ENCODE data around the gene CHST4. TPM values are rescaled to one million over a fixed set of nuclear protein-coding genes. Genes with fewer than 3 reads are reported as not detected.

Gene CHST4
- total RNA-seq, 1 experiment from 2014 or later: 72.9 TPM

GRCh38 chr16:71570144-71570543 lies 43.9 kb downstream of the CHST4 start:
- Mint-ChIP-seq H3K4me3 (ENCODE audit: low read depth, unreplicated experiment) (no peak overlapping the region), H3K4me1 (ENCODE audit: low read depth, unreplicated experiment) (peaks cover 30% of the 10 kb centered on the region), H3K27ac (ENCODE audit: unreplicated experiment) (no peak overlapping the region), H3K36me3 (ENCODE audit: insufficient read depth, unreplicated experiment) (peaks cover 8% of the 10 kb centered on the region), H3K27me3 (ENCODE audit: unreplicated experiment) (no peaks in the 10 kb centered on the region), H3K9me3 (ENCODE audit: low read depth, unreplicated experiment) (no peaks in the 10 kb centered on the region)
- intact Hi-C loops (cut with micrococcal nuclease; ENCODE audit: unreplicated experiment): no loop called here
- BruUV-seq (replicated peaks): no TSS peak
- no peak for DNase-seq
- TF ChIP-seq, protein P1, sequence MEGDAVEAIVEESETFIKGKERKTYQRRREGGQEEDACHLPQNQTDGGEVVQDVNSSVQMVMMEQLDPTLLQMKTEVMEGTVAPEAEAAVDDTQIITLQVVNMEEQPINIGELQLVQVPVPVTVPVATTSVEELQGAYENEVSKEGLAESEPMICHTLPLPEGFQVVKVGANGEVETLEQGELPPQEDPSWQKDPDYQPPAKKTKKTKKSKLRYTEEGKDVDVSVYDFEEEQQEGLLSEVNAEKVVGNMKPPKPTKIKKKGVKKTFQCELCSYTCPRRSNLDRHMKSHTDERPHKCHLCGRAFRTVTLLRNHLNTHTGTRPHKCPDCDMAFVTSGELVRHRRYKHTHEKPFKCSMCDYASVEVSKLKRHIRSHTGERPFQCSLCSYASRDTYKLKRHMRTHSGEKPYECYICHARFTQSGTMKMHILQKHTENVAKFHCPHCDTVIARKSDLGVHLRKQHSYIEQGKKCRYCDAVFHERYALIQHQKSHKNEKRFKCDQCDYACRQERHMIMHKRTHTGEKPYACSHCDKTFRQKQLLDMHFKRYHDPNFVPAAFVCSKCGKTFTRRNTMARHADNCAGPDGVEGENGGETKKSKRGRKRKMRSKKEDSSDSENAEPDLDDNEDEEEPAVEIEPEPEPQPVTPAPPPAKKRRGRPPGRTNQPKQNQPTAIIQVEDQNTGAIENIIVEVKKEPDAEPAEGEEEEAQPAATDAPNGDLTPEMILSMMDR (IDR thresholded peaks at IDR 0.05; ENCODE audit: unreplicated experiment): no peak
- CTCF ChIA-PET: no interaction called here

- Mint-ChIP-seq H3K36me3 (ENCODE audit: insufficient read depth, unreplicated experiment) (no peaks in the 10 kb centered on the region), H3K4me3 (ENCODE audit: low read depth, unreplicated experiment) (peak overlapping the region; percentile 11), H3K27me3 (ENCODE audit: unreplicated experiment) (peaks cover 9% of the 10 kb centered on the region), H3K4me1 (ENCODE audit: low read depth, unreplicated experiment) (peaks cover 18% of the 10 kb centered on the region), H3K9me3 (ENCODE audit: low read depth, unreplicated experiment) (no peaks in the 10 kb centered on the region), H3K27ac (ENCODE audit: unreplicated experiment) (peak overlapping the region; percentile 57)
- no peak for DNase-seq
- CTCF ChIA-PET: interaction anchor here (2.5 kb wide), 1 partner anchor 8 kb away, joined by 9 read pairs; no protein-coding TSS in a partner anchor
- no TSS peak for BruUV-seq (replicated peaks)
- TF ChIP-seq, protein P1 (IDR thresholded peaks at IDR 0.05; ENCODE audit: unreplicated experiment): no peak
- intact Hi-C loops (cut with micrococcal nuclease; ENCODE audit: unreplicated experiment): no loop called here
These were observed 46.4 kb downstream of the CHST4 start for GRCh38 chr16:71572497-71573116.

DNA sequence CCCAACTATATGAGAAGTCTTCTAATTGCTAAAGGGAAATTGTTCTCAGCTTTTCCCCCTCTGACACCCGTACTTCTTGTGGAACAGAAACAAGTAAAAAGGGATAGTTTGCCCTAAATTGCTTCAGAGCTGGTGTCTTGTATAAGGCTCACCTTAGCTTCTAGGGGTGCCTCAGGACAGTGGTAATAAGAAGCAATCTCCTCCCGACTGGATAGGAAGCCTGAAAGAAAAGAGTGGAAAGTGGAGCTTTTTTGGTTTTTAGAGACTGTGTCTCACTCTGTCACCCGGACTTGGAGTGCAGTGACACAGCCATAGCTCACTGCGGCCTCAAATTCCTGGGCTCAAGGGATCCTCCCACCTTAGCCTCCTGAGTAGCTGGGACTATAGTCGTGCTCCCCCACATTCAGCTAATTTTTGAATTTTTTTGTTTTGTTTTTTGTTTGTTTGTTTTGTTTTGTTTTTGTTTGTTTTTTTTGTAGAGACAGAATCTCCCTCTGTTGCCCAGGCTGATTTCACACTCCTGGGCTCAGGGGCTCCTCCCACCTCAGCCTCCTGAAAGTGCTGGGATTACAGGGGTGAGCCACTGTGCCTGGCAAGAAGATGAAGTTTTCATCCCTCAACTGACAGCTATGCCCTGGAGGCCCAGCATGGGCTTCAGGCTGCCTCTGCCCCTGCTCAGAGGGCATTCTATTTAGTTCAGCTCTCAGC lies 47.3 kb downstream of the CHST4 start:
- no peaks in the 10 kb centered on the region for H3K9me3 Mint-ChIP-seq (ENCODE audit: low read depth, unreplicated experiment)
- H3K27me3 Mint-ChIP-seq (ENCODE audit: unreplicated experiment): peaks cover 15% of the 10 kb centered on the region
- H3K36me3 Mint-ChIP-seq (ENCODE audit: insufficient read depth, unreplicated experiment): no peaks in the 10 kb centered on the region
- CTCF ChIA-PET: interaction anchor here (1.2 to 2.5 kb wide), 2 partner anchors 9 to 52 kb away, joined by 3 to 9 read pairs; partner anchors contain the start of gene MARVELD3
- no peak for DNase-seq
- no peak overlapping the region for H3K4me3 Mint-ChIP-seq (ENCODE audit: low read depth, unreplicated experiment)
- no peak overlapping the region for H3K27ac Mint-ChIP-seq (ENCODE audit: unreplicated experiment)
- BruUV-seq (replicated peaks): no TSS peak
- H3K4me1 Mint-ChIP-seq (ENCODE audit: low read depth, unreplicated experiment): peaks cover 18% of the 10 kb centered on the region
- TF ChIP-seq, protein P1 (IDR thresholded peaks at IDR 0.05; ENCODE audit: unreplicated experiment): no peak
- intact Hi-C loops (cut with micrococcal nuclease; ENCODE audit: unreplicated experiment): no loop called here

GRCh38 chr16:71574702-71575101 lies 48.5 kb downstream of the CHST4 start:
- Mint-ChIP-seq H3K9me3 (ENCODE audit: low read depth, unreplicated experiment) (no peaks in the 10 kb centered on the region), H3K36me3 (ENCODE audit: insufficient read depth, unreplicated experiment) (no peaks in the 10 kb centered on the region), H3K4me3 (ENCODE audit: low read depth, unreplicated experiment) (no peak overlapping the region), H3K27ac (ENCODE audit: unreplicated experiment) (no peak overlapping the region), H3K4me1 (ENCODE audit: low read depth, unreplicated experiment) (peaks cover 18% of the 10 kb centered on the region), H3K27me3 (ENCODE audit: unreplicated experiment) (peaks cover 15% of the 10 kb centered on the region)
- CTCF ChIA-PET: interaction anchor here (2.5 kb wide), 1 partner anchor 10 kb away, joined by 9 read pairs; no protein-coding TSS in a partner anchor
- intact Hi-C loops (cut with micrococcal nuclease; ENCODE audit: unreplicated experiment): no loop called here
- no peak for DNase-seq
- BruUV-seq (replicated peaks): no TSS peak
- TF ChIP-seq, protein P1 (IDR thresholded peaks at IDR 0.05; ENCODE audit: unreplicated experiment): no peak

All from Calu3 (cell line).